H1 (cell line): ENCODE results near the gene AP3S1. TPM values are rescaled to one million over a fixed set of nuclear protein-coding genes. Genes with fewer than 3 reads are reported as not detected.

Source experiments
- CTCF ChIA-PET: fragments of 300-600 bp; sonication (Branson Sonifier 250); formaldehyde crosslinking; loops from one replicate; lab custom pipeline; 2021; ENCODE audit not compliant: partially characterized antibody; lab: Charles Lee
- POLR2A ChIA-PET: fragments of 300-600 bp; sonication (Branson Sonifier 250); formaldehyde crosslinking; loops from one replicate; lab custom pipeline; 2021; ENCODE audit warnings: inconsistent platforms; ENCODE audit not compliant: partially characterized antibody; lab: Charles Lee
- DNase-seq, 2 experiments: peaks; one replicate each; pipeline versions ENCODE4 v3.0.0 to v3.0.0-alpha.2; 2010 to 2022; ENCODE audit warnings: low spot score in 2 of 2, low read depth in 1 of 2, mixed read lengths in 1 of 2
- FAIRE-seq: peaks from 2 replicates; lab custom pipeline; 2011; peaks lifted over from hg19 to GRCh38; lab: Jason Lieb, UNC
- H2AFZ ChIP-seq: 2 replicates; pipeline ENCODE4 v1.8.1; 2012; ENCODE audit warnings: low read length, inconsistent platforms
- H2AK5ac ChIP-seq: 2 replicates; pipeline ENCODE4 v1.6.1; 2013; ENCODE audit warnings: low read depth, low read length
- H2BK120ac ChIP-seq: replicated peaks from 2 replicates; pipeline ENCODE3; 2013; ENCODE audit warnings: low read depth, low read length, inconsistent platforms
- H2BK12ac ChIP-seq: 2 replicates; pipeline ENCODE4 v1.6.1; 2013; ENCODE audit warnings: low read depth, low read length
- H2BK15ac ChIP-seq: 2 replicates; pipeline ENCODE4 v1.6.1; 2013; ENCODE audit warnings: low read length
- H2BK20ac ChIP-seq: 2 replicates; pipeline ENCODE4 v1.6.1; 2013; ENCODE audit warnings: low read length
- H2BK5ac ChIP-seq: 2 replicates; pipeline ENCODE4 v1.6.1; 2013; ENCODE audit warnings: low read depth, low read length
- H3K14ac ChIP-seq: 2 replicates; pipeline ENCODE4 v1.6.1; 2013; ENCODE audit warnings: inconsistent platforms; ENCODE audit not compliant: insufficient read length
- H3K18ac ChIP-seq: 2 replicates; pipeline ENCODE4 v1.6.1; 2013; ENCODE audit warnings: low read length; ENCODE audit errors: extremely low read depth
- H3K23ac ChIP-seq: 2 replicates; pipeline ENCODE4 v1.6.1; 2013; ENCODE audit warnings: inconsistent platforms; ENCODE audit not compliant: insufficient read length
- H3K23me2 ChIP-seq: 2 replicates; pipeline ENCODE4 v1.6.1; 2013; ENCODE audit warnings: low read depth, low read length
- H3K27ac ChIP-seq: 2 replicates; pipeline ENCODE4 v1.6.1; 2011; ENCODE audit warnings: low read depth, low read length, inconsistent platforms
- H3K27me3 ChIP-seq, 4 experiments: replicated peaks in 1 of 4; 1 replicate in 1 of 4; 2 replicates in 3 of 4; pipeline versions ENCODE4 v1.6.1 to v1.8.1; 2011 to 2013; ENCODE audit warnings: low read length in 3 of 4, mild to moderate bottlenecking in 3 of 4, inconsistent platforms in 2 of 4, mixed read lengths in 2 of 4, moderate library complexity in 1 of 4; ENCODE audit not compliant: control insufficient read depth in 3 of 4, insufficient read depth in 3 of 4; ENCODE audit errors: extremely low read depth in 1 of 4
- H3K36me3 ChIP-seq, 4 experiments: 2 replicates each; pipeline versions ENCODE4 v1.6.1 to v1.8.1; 2011 to 2013; ENCODE audit warnings: mild to moderate bottlenecking in 4 of 4, low read length in 3 of 4, moderate library complexity in 2 of 4, control low read depth in 1 of 4, inconsistent platforms in 1 of 4; ENCODE audit not compliant: insufficient read depth in 4 of 4, control insufficient read depth in 2 of 4
- H3K4ac ChIP-seq: replicated peaks from 2 replicates; pipeline ENCODE3; 2013; ENCODE audit warnings: low read length, low read depth, mixed read lengths, inconsistent platforms; ENCODE audit not compliant: insufficient read length
- H3K4me1 ChIP-seq, 4 experiments: replicated peaks in 1 of 4; 1 replicate in 1 of 4; 2 replicates in 3 of 4; pipeline versions ENCODE4 v1.6.1 to v1.8.1; 2011 to 2013; ENCODE audit warnings: low read length in 3 of 4, inconsistent platforms in 2 of 4, mixed read lengths in 1 of 4; ENCODE audit not compliant: insufficient read depth in 4 of 4, control insufficient read depth in 3 of 4
- H3K4me2 ChIP-seq, 2 experiments: 2 replicates each; pipeline versions ENCODE4 v1.6.1 to v1.8.1; 2011 to 2013; ENCODE audit warnings: low read depth in 2 of 2, low read length in 2 of 2, control low read depth in 1 of 2, inconsistent platforms in 1 of 2, mild to moderate bottlenecking in 1 of 2; ENCODE audit not compliant: insufficient read depth in 1 of 2
- H3K4me3 ChIP-seq, 4 experiments: fragments of 200-600, 300-600 bp in 1 of 4; sonication (generic), shearing (Covaris generic), sonication (Bioruptor Twin) in 1 of 4; 2 replicates each; pipeline versions ENCODE4 v1.5.1 to v1.8.1; 2011 to 2016; ENCODE audit warnings: low read length in 4 of 4, low read depth in 3 of 4, control low read depth in 2 of 4, inconsistent platforms in 2 of 4, mild to moderate bottlenecking in 2 of 4, mixed read lengths in 1 of 4, moderate library complexity in 1 of 4; ENCODE audit not compliant: insufficient read depth in 2 of 4; ENCODE audit errors: extremely low read depth in 1 of 4
- H3K56ac ChIP-seq: replicated peaks from 2 replicates; pipeline ENCODE3; 2013; ENCODE audit warnings: low read depth, mild to moderate bottlenecking, mixed read lengths, low read length, inconsistent platforms; ENCODE audit not compliant: insufficient read length
- H3K79me1 ChIP-seq: 2 replicates; pipeline ENCODE4 v1.6.1; 2013; ENCODE audit warnings: low read depth, low read length, control low read depth
- H3K79me2 ChIP-seq, 2 experiments: 2 replicates each; pipeline versions ENCODE4 v1.6.1 to v1.8.1; 2012 to 2013; ENCODE audit warnings: low read length in 2 of 2, mild to moderate bottlenecking in 2 of 2, inconsistent platforms in 1 of 2; ENCODE audit not compliant: insufficient read depth in 2 of 2, control insufficient read depth in 1 of 2
- H3K9ac ChIP-seq, 4 experiments: replicated peaks in 1 of 4; 1 replicate in 1 of 4; 2 replicates in 3 of 4; pipeline versions ENCODE4 v1.6.1 to v1.8.1; 2011 to 2013; ENCODE audit warnings: low read depth in 3 of 4, low read length in 3 of 4, control low read depth in 2 of 4, mild to moderate bottlenecking in 2 of 4, moderate library complexity in 2 of 4, inconsistent platforms in 1 of 4; ENCODE audit errors: extremely low read depth in 1 of 4
- H3K9me3 ChIP-seq, 2 experiments: 2 replicates each; pipeline versions ENCODE4 v1.6.1 to v1.8.1; 2012 to 2013; ENCODE audit warnings: mild to moderate bottlenecking in 2 of 2, moderate library complexity in 2 of 2, control low read depth in 1 of 2, inconsistent platforms in 1 of 2, low read depth in 1 of 2, low read length in 1 of 2, mixed read lengths in 1 of 2; ENCODE audit not compliant: insufficient read depth in 2 of 2
- H4K20me1 ChIP-seq, 2 experiments: replicated peaks in 1 of 2; 2 replicates each; pipeline versions ENCODE3 to v1.8.1; 2011 to 2013; ENCODE audit warnings: inconsistent platforms in 2 of 2, low read length in 2 of 2, mild to moderate bottlenecking in 1 of 2; ENCODE audit not compliant: insufficient read depth in 2 of 2, control insufficient read depth in 1 of 2
- H4K5ac ChIP-seq: 2 replicates; pipeline ENCODE4 v1.6.1; 2013; ENCODE audit warnings: low read length, low read depth, mixed read lengths, inconsistent platforms; ENCODE audit not compliant: insufficient read length
- H4K8ac ChIP-seq: 2 replicates; pipeline ENCODE4 v1.8.0; 2013; ENCODE audit warnings: mild to moderate bottlenecking, moderate library complexity, low read length, inconsistent platforms; ENCODE audit not compliant: insufficient read depth; ENCODE audit errors: extremely low read depth
- H4K91ac ChIP-seq: replicated peaks from 2 replicates; pipeline ENCODE3; 2013; ENCODE audit warnings: low read length, mixed read lengths, inconsistent platforms; ENCODE audit not compliant: insufficient read length
- BACH1 ChIP-seq: IDR thresholded peaks from 2 replicates; pipeline ENCODE4 v1.6.1; 2012; ENCODE audit warnings: low read length, improper control_type of control experiment
- CREB1 ChIP-seq: IDR thresholded peaks from 2 replicates; pipeline ENCODE4 v1.6.1; 2012; ENCODE audit warnings: inconsistent platforms
- CTCF ChIP-seq, 3 experiments: IDR thresholded peaks; 1 replicate in 2 of 3; 2 replicates in 1 of 3; pipeline versions ENCODE4 v1.5.1 to v1.6.1; 2011; ENCODE audit warnings: low read length in 3 of 3, mild to moderate bottlenecking in 3 of 3, inconsistent platforms in 2 of 3, low read depth in 1 of 3, moderate library complexity in 1 of 3; ENCODE audit not compliant: insufficient read depth in 1 of 3; ENCODE audit errors: control extremely low read depth in 1 of 3
- EP300 ChIP-seq, 2 experiments: IDR thresholded peaks; 1 replicate in 1 of 2; 2 replicates in 1 of 2; pipeline ENCODE4 v1.6.1; 2011 to 2012; ENCODE audit warnings: low read depth in 2 of 2, low read length in 2 of 2, mild to moderate bottlenecking in 2 of 2, borderline replicate concordance in 1 of 2, inconsistent platforms in 1 of 2, moderate library complexity in 1 of 2
- EZH2 ChIP-seq: fragments of 200-600 bp; sonication (generic); IDR thresholded peaks from 2 replicates; pipeline ENCODE4 v1.7.1; 2012; ENCODE audit warnings: low read depth, mild to moderate bottlenecking, moderate library complexity, low read length, inconsistent platforms; ENCODE audit not compliant: severe bottlenecking
- MAX ChIP-seq: IDR thresholded peaks from 2 replicates; pipeline ENCODE4 v1.6.1; 2012; ENCODE audit warnings: inconsistent platforms
- NRF1 ChIP-seq: IDR thresholded peaks from 2 replicates; pipeline ENCODE4 v1.6.1; 2011; ENCODE audit warnings: mild to moderate bottlenecking, low read depth, low read length, improper control_type of control experiment
- RFX5 ChIP-seq: IDR thresholded peaks from 2 replicates; pipeline ENCODE4 v1.6.1; 2011; ENCODE audit warnings: low read depth, low read length, improper control_type of control experiment, borderline replicate concordance
- RXRA ChIP-seq: IDR thresholded peaks from 2 replicates; pipeline ENCODE4 v1.6.1; 2011; ENCODE audit warnings: low read depth, mild to moderate bottlenecking, low read length, moderate library complexity; ENCODE audit not compliant: insufficient read depth
- SRF ChIP-seq: IDR thresholded peaks from 2 replicates; pipeline ENCODE4 v1.6.1; 2011; ENCODE audit warnings: mild to moderate bottlenecking, low read depth, low read length, moderate library complexity
- TBP ChIP-seq: IDR thresholded peaks from 2 replicates; pipeline ENCODE4 v1.6.1; 2011; ENCODE audit warnings: low read depth, low read length, improper control_type of control experiment
- whole genome bisulfite sequencing, 2 experiments: shearing (Covaris generic) in 1 of 2; methylation state at CpG; one replicate each; pipeline versions ENCODE4 v1.1.6 to v1.1.7; 2013 to 2015; ENCODE audit warnings: low lambda C conversion rate in 2 of 2, mixed read lengths in 2 of 2, inconsistent platforms in 1 of 2, low coverage in 1 of 2, missing lambda C conversion rate in 1 of 2; ENCODE audit not compliant: insufficient replicate concordance in 2 of 2, insufficient coverage in 1 of 2, insufficient read length in 1 of 2; ENCODE audit errors: extremely low coverage in 1 of 2, missing lambda C conversion rate in 1 of 2; 5-methylcytosine and 5-hydroxymethylcytosine counted together
- polyA plus RNA-seq, 7 experiments: library from polyadenylated mRNA; depleted of rRNA in 3 of 7; stranded (reverse) in 5 of 7; unstranded in 2 of 7; fragments of >200 nt in 5 of 7; fragments of 200-250 nt in 2 of 7; gene quantifications; 1 replicate in 5 of 7; 2 replicates in 1 of 7; 4 replicates in 1 of 7; pipeline versions ENCODE4 v1.2.1 to v1.2.3, GENCODE V29; 2011 to 2013; ENCODE audit warnings: missing spikeins in 2 of 7, mixed read lengths in 2 of 7
- total RNA-seq: library from RNA; stranded (reverse); fragmentation: NEBNext Ultra II Directional; extraction: Animal tissue kit (Norgen Biotek cat#: 25700); gene quantifications from 2 replicates; pipeline ENCODE4 v1.2.1, GENCODE V29; 2021

The AP3S1 gene
- total and polyA plus RNA-seq, 2 of the 8 experiments (the other 6 are each of a cell fraction or from before 2014, with no cell fraction given): 26.6 to 72.7 TPM

- H2AFZ ChIP-seq: no peak overlapping the region
- H2BK15ac ChIP-seq: no peak overlapping the region
- no peak overlapping the region for H2BK5ac ChIP-seq
- H3K4me3 ChIP-seq: peak overlapping the region; percentile 75 to 89 (median 84); a peak in 5 of 8 replicates
- ChIA-PET CTCF (interaction anchor here (0.8 to 1.2 kb wide), 4 partner anchors 11 to 225 kb away, joined by 3 to 7 read pairs (median 3); no protein-coding TSS in a partner anchor), POLR2A (interaction anchor here (0.7 to 1.2 kb wide), 3 partner anchors 17 to 218 kb away, joined by 3 read pairs; no protein-coding TSS in a partner anchor)
- no peak overlapping the region for H3K14ac ChIP-seq
- peaks cover 7 to 9% of the 10 kb centered on the region in 2 experiments for H4K20me1 ChIP-seq
- no peak overlapping the region for H2BK12ac ChIP-seq
- FAIRE-seq (no peak), DNase-seq (no peak)
- no peak overlapping the region for H3K4ac ChIP-seq
- no peaks in the 10 kb centered on the region for H3K27me3 ChIP-seq
- no peak overlapping the region for H4K8ac ChIP-seq
- H3K79me1 ChIP-seq: peaks cover 4% of the 10 kb centered on the region; the same call in 1 of the 2 replicates
- no peak overlapping the region for H3K23ac ChIP-seq
- H3K18ac ChIP-seq: no peak overlapping the region
- H3K36me3 ChIP-seq: no peaks in the 10 kb centered on the region; a peak in 1 of 8 replicates
- H3K56ac ChIP-seq: no peak overlapping the region
- H2BK20ac ChIP-seq: no peak overlapping the region
- H3K79me2 ChIP-seq: peaks cover 6 to 84% of the 10 kb centered on the region in 2 experiments; a peak in 3 of 4 replicates
- H3K9me3 ChIP-seq: no peaks in the 10 kb centered on the region
- H2AK5ac ChIP-seq: no peak overlapping the region
- H2BK120ac ChIP-seq: no peak overlapping the region
- H3K4me2 ChIP-seq: peak overlapping the region; percentile 90 to 96
- H4K91ac ChIP-seq: no peak overlapping the region
- no peak overlapping the region for H4K5ac ChIP-seq
- H3K27ac ChIP-seq: no peak overlapping the region
- H3K4me1 ChIP-seq: peaks cover 0 to 5% (median 1%) of the 10 kb centered on the region in 4 experiments; a peak in 2 of 7 replicates
- peaks cover 5% of the 10 kb centered on the region; the same call in 1 of the 2 replicates for H3K23me2 ChIP-seq
- WGBS, 2 experiments: 56 to 100% methylated on average over 1 to 3 of the region's 3 CpGs
- H3K9ac ChIP-seq: no peak overlapping the region; a peak in 1 of 7 replicates
- TF ChIP-seq NRF1: no peak
- no peak for TF ChIP-seq CTCF (IDR thresholded peaks at IDR 0.05; ENCODE audit: control extremely low read depth in 1 of 3, insufficient read depth in 1 of 3, low read depth in 1 of 3, low read length in 3 of 3)
- no peak for TF ChIP-seq BACH1
- TF ChIP-seq CREB1: no peak
- TF ChIP-seq EZH2: no peak
- no peak for TF ChIP-seq MAX
- TF ChIP-seq RFX5: no peak
- TF ChIP-seq SRF: no peak
- TF ChIP-seq EP300 (IDR thresholded peaks at IDR 0.05; ENCODE audit: borderline replicate concordance in 1 of 2, low read depth in 2 of 2, low read length in 2 of 2): no peak
- TF ChIP-seq RXRA: no peak
- no peak for TF ChIP-seq TBP
Observed at GRCh38 chr5:115842952-115843351, 1.2 kb downstream of the AP3S1 start.
